Neural cell (in vitro differentiated cells): ENCODE results near the gene RMRP. TPM values are rescaled to one million over a fixed set of nuclear protein-coding genes. Genes with fewer than 3 reads are reported as not detected.

Experiments used
- H2AFZ ChIP-seq: fragments of 200-600, 300-800 bp; sonication (generic), shearing (Covaris generic); 2 replicates; pipeline ENCODE4 v1.6.0; 2014; ENCODE audit warnings: low read depth, mild to moderate bottlenecking, antibody characterized with exemption, low read length, moderate library complexity
- H3F3A ChIP-seq: fragments of 200-600 bp; shearing (Covaris generic); 2 replicates; pipeline ENCODE4 v1.6.1; 2016; ENCODE audit warnings: mild to moderate bottlenecking, moderate library complexity, mixed read lengths, antibody characterized with exemption, low read length; ENCODE audit not compliant: insufficient read depth, poor library complexity, severe bottlenecking
- H3K27ac ChIP-seq: fragments of 200-600, 300-800 bp; sonication (generic), shearing (Covaris generic); 2 replicates; pipeline ENCODE4 v1.5.1; 2014; ENCODE audit warnings: mild to moderate bottlenecking, low read length, moderate library complexity
- H3K27me3 ChIP-seq: fragments of 300-800, 200-600 bp; sonication (generic), shearing (Covaris generic); 2 replicates; pipeline ENCODE4 v1.6.0; 2014; ENCODE audit warnings: mild to moderate bottlenecking, low read depth, low read length, moderate library complexity; ENCODE audit not compliant: insufficient read depth
- H3K36me3 ChIP-seq: fragments of 300-800, 200-600 bp; sonication (generic), shearing (Covaris generic); 2 replicates; pipeline ENCODE4 v1.5.1; 2014; ENCODE audit warnings: mild to moderate bottlenecking, antibody characterized with exemption, low read length, moderate library complexity; ENCODE audit not compliant: insufficient read depth
- H3K4me2 ChIP-seq: fragments of 300-800, 200-600 bp; sonication (generic), shearing (Covaris generic); 2 replicates; pipeline ENCODE4 v1.6.0; 2014; ENCODE audit warnings: mild to moderate bottlenecking, low read length
- H3K4me3 ChIP-seq: fragments of 300-800, 200-600 bp; sonication (generic), shearing (Covaris generic); 2 replicates; pipeline ENCODE4 v1.5.1; 2014; ENCODE audit warnings: mild to moderate bottlenecking, low read length, moderate library complexity
- H3K79me2 ChIP-seq: fragments of 200-600 bp; shearing (Covaris generic); replicated peaks from 2 replicates; pipeline ENCODE4 v1.6.0; 2014; ENCODE audit warnings: mild to moderate bottlenecking, low read length, moderate library complexity; ENCODE audit not compliant: insufficient read depth
- H3K9ac ChIP-seq: fragments of 300-800, 200-600 bp; sonication (generic), shearing (Covaris generic); 2 replicates; pipeline ENCODE4 v1.6.1; 2016; ENCODE audit warnings: mild to moderate bottlenecking, low read length, mixed read lengths
- H3K9me2 ChIP-seq: fragments of 200-600 bp; shearing (Covaris generic); 2 replicates; pipeline ENCODE4 v1.6.1; 2016; ENCODE audit warnings: mild to moderate bottlenecking, low read length, mixed read lengths; ENCODE audit not compliant: insufficient read depth
- H3K9me3 ChIP-seq: fragments of 200-600, 300-800 bp; sonication (generic), shearing (Covaris generic); 2 replicates; pipeline ENCODE4 v1.6.1; 2016; ENCODE audit warnings: mild to moderate bottlenecking, mixed run types, low read length, moderate library complexity, mixed read lengths
- H4K20me1 ChIP-seq: fragments of 200-600 bp; shearing (Covaris generic); 2 replicates; pipeline ENCODE4 v1.6.1; 2016; ENCODE audit warnings: mild to moderate bottlenecking, mixed run types; ENCODE audit not compliant: insufficient read depth
- EP300 ChIP-seq: fragments of 450-650 bp; conservative IDR thresholded peaks from 2 replicates; pipeline ENCODE4 v1.6.1; 2014; ENCODE audit warnings: antibody characterized with exemption, mild to moderate bottlenecking, moderate library complexity; ENCODE audit not compliant: poor library complexity, severe bottlenecking
- EZH2 ChIP-seq: fragments of 200-600, 300-800 bp; shearing (Covaris generic), sonication (generic); IDR thresholded peaks from 2 replicates; pipeline ENCODE4 v1.6.1; 2014; ENCODE audit warnings: antibody characterized with exemption, low read length, borderline replicate concordance, mild to moderate bottlenecking; ENCODE audit not compliant: insufficient read depth, poor library complexity, severe bottlenecking
- MXI1 ChIP-seq: fragments of 450-650 bp; conservative IDR thresholded peaks from 2 replicates; pipeline ENCODE4 v1.6.1; 2014; ENCODE audit warnings: antibody characterized with exemption, mild to moderate bottlenecking; ENCODE audit not compliant: poor library complexity, severe bottlenecking
- POLR2AphosphoS5 ChIP-seq: IDR thresholded peaks from 2 replicates; pipeline ENCODE4 v1.6.1; 2012
- RAD21 ChIP-seq: fragments of 450-650 bp; conservative IDR thresholded peaks from 2 replicates; pipeline ENCODE4 v1.6.1; 2014; ENCODE audit warnings: antibody characterized with exemption, mild to moderate bottlenecking, moderate library complexity
- SMC3 ChIP-seq: fragments of 450-650 bp; conservative IDR thresholded peaks from 2 replicates; pipeline ENCODE4 v1.6.1; 2014; ENCODE audit warnings: antibody characterized with exemption, mild to moderate bottlenecking, moderate library complexity; ENCODE audit not compliant: poor library complexity
- TAF1 ChIP-seq: IDR thresholded peaks from 2 replicates; pipeline ENCODE4 v1.6.1; 2012; ENCODE audit warnings: low read depth
- polyA plus RNA-seq: library from polyadenylated mRNA; depleted of rRNA; stranded (reverse); fragments of >200 nt; gene quantifications from 2 replicates; pipeline ENCODE4 v1.2.3, GENCODE V29; 2014
- TF ChIP-seq, protein P1 (sequence below): fragments of 450-650 bp; IDR thresholded peaks from 2 replicates; pipeline ENCODE4 v1.5.1; 2014; ENCODE audit warnings: antibody characterized with exemption, mild to moderate bottlenecking, moderate library complexity; ENCODE audit not compliant: poor library complexity, severe bottlenecking
- TF ChIP-seq, protein P2 (sequence below): IDR thresholded peaks from 2 replicates; pipeline ENCODE4 v1.6.1; 2012; ENCODE audit warnings: borderline replicate concordance

Gene RMRP
- polyA plus RNA-seq, 1 donor from 2014 or later, result not detected

DNA sequence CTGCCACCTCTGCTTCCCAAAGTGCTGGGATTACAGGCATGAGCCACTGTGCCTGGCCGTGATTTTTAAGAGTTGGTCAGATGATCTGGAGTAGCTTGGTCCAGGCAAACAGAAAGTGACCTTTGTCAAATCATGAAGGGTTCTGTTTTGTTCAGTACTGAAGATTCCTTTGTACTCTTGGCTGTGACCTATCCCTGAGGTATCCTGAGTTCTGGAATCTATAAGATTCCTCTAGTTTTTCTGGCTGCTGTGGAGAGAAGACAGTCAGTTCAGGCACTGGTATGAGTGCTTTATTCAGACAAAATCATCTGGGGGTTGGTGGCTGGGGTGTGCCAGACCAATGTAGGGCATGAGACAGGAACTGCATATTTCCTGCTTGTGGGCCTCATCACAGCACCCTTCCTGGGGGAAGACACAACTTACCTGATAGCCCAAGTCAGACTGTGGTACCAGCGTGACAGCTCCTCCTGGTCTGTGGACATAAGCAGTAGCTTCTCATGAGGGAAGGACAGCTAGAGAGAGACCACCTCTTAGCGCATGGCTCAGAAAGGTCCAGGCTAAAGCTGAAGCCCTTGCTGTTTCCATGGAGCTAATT lies 4.0 kb upstream of the RMRP start:
- Histone ChIP-seq H3K4me3 (no peak overlapping the region), H3K9ac (no peak overlapping the region), H4K20me1 (no peaks in the 10 kb centered on the region), H3K27ac (no peak overlapping the region), H3K9me3 (no peaks in the 10 kb centered on the region), H3K36me3 (peaks cover 8% of the 10 kb centered on the region), H3F3A (no peaks in the 10 kb centered on the region), H2AFZ (no peak overlapping the region), H3K27me3 (no peaks in the 10 kb centered on the region), H3K79me2 (peaks cover 6% of the 10 kb centered on the region), H3K4me2 (no peak overlapping the region), H3K9me2 (no peaks in the 10 kb centered on the region)
- no peak for TF ChIP-seq MXI1
- TF ChIP-seq EZH2, result no peak
- TF ChIP-seq TAF1, result no peak
- no peak for TF ChIP-seq SMC3
- TF ChIP-seq, protein P1, sequence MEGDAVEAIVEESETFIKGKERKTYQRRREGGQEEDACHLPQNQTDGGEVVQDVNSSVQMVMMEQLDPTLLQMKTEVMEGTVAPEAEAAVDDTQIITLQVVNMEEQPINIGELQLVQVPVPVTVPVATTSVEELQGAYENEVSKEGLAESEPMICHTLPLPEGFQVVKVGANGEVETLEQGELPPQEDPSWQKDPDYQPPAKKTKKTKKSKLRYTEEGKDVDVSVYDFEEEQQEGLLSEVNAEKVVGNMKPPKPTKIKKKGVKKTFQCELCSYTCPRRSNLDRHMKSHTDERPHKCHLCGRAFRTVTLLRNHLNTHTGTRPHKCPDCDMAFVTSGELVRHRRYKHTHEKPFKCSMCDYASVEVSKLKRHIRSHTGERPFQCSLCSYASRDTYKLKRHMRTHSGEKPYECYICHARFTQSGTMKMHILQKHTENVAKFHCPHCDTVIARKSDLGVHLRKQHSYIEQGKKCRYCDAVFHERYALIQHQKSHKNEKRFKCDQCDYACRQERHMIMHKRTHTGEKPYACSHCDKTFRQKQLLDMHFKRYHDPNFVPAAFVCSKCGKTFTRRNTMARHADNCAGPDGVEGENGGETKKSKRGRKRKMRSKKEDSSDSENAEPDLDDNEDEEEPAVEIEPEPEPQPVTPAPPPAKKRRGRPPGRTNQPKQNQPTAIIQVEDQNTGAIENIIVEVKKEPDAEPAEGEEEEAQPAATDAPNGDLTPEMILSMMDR, result no peak
- TF ChIP-seq EP300, result no peak
- TF ChIP-seq, protein P2, sequence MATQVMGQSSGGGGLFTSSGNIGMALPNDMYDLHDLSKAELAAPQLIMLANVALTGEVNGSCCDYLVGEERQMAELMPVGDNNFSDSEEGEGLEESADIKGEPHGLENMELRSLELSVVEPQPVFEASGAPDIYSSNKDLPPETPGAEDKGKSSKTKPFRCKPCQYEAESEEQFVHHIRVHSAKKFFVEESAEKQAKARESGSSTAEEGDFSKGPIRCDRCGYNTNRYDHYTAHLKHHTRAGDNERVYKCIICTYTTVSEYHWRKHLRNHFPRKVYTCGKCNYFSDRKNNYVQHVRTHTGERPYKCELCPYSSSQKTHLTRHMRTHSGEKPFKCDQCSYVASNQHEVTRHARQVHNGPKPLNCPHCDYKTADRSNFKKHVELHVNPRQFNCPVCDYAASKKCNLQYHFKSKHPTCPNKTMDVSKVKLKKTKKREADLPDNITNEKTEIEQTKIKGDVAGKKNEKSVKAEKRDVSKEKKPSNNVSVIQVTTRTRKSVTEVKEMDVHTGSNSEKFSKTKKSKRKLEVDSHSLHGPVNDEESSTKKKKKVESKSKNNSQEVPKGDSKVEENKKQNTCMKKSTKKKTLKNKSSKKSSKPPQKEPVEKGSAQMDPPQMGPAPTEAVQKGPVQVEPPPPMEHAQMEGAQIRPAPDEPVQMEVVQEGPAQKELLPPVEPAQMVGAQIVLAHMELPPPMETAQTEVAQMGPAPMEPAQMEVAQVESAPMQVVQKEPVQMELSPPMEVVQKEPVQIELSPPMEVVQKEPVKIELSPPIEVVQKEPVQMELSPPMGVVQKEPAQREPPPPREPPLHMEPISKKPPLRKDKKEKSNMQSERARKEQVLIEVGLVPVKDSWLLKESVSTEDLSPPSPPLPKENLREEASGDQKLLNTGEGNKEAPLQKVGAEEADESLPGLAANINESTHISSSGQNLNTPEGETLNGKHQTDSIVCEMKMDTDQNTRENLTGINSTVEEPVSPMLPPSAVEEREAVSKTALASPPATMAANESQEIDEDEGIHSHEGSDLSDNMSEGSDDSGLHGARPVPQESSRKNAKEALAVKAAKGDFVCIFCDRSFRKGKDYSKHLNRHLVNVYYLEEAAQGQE, result no peak
- no peak for TF ChIP-seq RAD21
- TF ChIP-seq POLR2AphosphoS5, result no peak

DNA sequence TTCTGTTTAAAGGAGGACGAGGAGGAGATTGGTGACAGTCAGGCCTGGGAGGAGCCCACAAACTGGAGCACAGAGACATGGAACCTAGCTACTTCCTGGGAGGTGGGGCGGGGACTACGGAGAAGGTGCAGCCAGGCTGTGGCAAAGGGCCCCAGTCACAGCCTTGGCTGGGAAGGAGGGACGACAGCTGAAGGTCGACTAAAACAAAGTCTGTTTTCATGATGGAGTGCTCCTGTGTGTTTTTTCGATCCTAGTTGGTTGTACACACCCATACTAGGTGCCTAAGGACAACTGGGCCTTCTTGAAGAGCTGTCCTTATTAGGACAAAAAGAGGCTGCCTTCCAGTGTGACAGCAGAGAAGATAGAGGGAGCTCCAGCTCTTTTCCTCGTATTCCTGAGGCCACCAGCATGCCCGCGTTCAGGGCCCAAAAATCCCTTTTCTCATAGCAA lies 3.2 kb upstream of the RMRP start:
- no peak overlapping the region for H3K4me3 ChIP-seq
- H3K9me2 ChIP-seq, result no peaks in the 10 kb centered on the region
- no peaks in the 10 kb centered on the region for H3F3A ChIP-seq
- H4K20me1 ChIP-seq, result no peaks in the 10 kb centered on the region
- no peak overlapping the region for H3K4me2 ChIP-seq
- no peak overlapping the region for H3K9ac ChIP-seq
- H3K27me3 ChIP-seq, result no peaks in the 10 kb centered on the region
- no peak overlapping the region for H2AFZ ChIP-seq
- peaks cover 8% of the 10 kb centered on the region for H3K36me3 ChIP-seq
- H3K27ac ChIP-seq, result no peak overlapping the region
- H3K9me3 ChIP-seq, result no peaks in the 10 kb centered on the region
- TF ChIP-seq RAD21, result no peak
- TF ChIP-seq, protein P1, result no peak
- TF ChIP-seq EZH2, result no peak
- TF ChIP-seq SMC3, result no peak
- no peak for TF ChIP-seq TAF1
- TF ChIP-seq, protein P2, result no peak
- no peak for TF ChIP-seq EP300
- no peak for TF ChIP-seq POLR2AphosphoS5
- no peak for TF ChIP-seq MXI1
- H3K79me2 ChIP-seq, result peaks cover 6% of the 10 kb centered on the region
